Stimulated activated CD8-positive, alpha-beta memory T cell treated with anti-CD3 and anti-CD28 coated beads, Interleukin-2, amount 100 ng/mL, for 48 hours (primary cell): Measurements from ENCODE around the gene IL31.

Source experiments
- DNase-seq, 2 donors: peaks; one replicate each; pipeline ENCODE4 v3.0.0-alpha.2; 2020; ENCODE audit warnings: low read depth in 2 of 2

The IL31 gene

DNA sequence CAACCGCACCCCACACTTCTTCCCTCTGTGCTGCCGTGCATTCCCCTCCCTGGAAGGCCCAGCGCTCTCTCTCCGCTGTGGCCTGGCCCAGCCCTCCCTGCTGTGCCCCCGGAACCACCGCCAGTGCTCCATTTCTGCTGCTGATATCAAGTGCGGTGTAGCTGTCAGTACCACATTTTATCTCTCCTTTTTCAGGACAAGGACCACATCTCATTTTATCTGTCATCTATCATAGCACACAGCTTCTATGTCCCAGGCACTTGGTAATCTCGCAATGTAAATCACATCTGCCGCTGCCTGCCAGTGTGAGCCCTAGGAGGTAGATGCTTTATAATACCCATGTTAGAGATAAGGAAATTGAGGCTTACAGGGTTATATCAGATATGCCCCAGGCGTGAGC is 18.3 kb downstream of the IL31 start:
- no peak for DNase-seq

DNA sequence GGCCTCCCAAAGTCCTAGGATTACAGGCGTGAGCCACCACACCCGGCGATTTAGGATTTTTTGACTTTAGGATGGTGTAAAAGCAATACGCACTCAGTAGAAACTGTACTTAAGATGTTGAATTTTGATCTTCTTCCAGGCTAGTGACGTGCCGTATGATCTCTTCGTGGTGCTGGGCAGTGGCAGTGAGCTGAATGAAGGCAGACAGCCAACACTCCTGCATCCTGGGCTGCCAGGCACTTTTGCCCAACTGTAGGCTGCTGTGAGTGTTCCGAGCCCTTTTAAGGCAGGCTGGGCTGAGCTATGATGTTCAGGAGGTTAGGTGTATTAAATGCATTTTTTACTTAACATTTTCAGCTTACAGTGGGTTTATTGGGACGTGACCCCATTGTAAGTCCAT is 21.3 kb downstream of the IL31 start:
- DNase-seq, result no peak

DNA sequence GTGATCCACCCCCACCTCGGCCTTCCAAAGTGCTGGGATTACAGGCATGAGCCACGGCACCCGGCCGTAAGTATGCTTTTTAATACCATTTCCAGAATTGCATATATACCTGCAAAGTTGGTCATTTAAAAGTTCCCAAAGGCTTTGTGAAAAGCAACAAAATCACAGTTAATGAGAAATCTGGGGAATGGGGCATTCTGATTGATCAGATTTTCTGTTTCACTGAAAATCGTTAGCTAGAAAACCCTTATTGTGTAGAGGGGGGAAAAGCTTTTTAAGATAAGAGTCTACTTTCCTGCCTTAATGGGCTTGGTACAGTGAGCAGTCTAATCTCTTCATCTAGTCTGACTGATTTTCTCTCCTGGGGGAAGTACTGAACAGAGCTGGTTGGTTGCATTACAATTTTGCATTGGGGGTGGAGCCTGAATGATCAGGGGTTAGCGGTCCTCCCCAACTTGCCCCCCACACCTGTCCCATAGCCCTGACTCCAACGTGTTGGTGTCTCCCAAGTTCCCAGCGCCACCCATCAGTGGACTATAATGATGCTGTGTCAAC is 23.8 kb downstream of the IL31 start:
- no peak for DNase-seq

DNA sequence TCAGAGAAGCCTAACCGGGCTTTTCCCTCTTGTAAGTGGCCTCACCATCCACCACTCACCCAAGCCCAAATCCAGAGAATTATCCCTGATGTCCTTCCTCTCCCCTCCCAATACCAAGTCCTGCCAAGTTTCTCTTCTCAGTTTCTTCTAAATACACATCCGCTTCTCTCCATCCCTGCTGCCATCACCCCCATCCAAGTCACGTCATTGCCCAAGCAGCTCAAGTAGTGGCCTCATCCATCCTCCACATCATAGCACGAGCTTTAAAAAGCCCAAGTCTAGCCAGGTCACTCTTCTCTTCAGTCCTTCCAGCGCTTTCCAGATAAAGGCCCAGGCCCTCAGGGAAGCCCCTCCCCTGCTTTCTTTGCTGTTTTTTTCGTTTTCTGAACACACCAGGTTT is 25.4 kb downstream of the IL31 start:
- DNase-seq, result no peak

DNA sequence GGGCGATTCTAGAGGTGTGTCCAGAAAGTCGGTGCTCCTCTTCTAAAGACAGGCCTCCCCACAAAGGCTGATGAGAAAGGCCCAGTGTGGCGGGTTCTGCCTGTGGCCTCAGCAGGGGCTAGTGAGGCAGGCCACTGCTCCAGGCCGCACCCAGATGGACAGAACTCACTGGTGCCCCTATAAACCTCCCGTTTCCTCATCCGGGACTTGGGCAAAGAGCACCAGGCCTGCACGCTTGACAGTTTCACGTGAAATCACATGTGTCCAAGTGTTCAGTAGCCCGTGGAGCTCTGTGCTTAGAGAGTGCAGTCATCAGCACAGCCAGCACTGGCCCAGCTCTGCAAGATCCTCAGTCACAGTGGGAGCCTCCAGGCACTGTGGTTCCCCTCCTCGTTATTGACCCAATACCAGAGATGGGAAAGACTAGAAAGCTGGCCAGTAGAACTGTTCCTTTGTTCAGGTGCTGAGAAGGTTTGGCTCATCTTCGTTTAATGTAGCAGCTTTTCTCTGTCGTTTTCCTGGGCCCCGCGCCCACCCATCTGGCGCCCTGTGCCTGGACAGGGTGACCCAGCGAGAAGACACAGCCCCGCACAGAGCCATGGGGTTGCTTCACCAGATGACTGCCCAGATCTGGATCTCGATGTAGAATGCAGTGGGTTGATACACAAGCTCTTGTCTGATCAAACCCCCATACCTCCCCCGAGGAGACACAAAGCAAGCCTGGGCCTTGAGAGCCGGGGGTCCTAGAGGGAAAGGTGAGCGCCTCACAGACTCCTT is 26.3 kb downstream of the IL31 start:
- DNase-seq, result no peak

DNA sequence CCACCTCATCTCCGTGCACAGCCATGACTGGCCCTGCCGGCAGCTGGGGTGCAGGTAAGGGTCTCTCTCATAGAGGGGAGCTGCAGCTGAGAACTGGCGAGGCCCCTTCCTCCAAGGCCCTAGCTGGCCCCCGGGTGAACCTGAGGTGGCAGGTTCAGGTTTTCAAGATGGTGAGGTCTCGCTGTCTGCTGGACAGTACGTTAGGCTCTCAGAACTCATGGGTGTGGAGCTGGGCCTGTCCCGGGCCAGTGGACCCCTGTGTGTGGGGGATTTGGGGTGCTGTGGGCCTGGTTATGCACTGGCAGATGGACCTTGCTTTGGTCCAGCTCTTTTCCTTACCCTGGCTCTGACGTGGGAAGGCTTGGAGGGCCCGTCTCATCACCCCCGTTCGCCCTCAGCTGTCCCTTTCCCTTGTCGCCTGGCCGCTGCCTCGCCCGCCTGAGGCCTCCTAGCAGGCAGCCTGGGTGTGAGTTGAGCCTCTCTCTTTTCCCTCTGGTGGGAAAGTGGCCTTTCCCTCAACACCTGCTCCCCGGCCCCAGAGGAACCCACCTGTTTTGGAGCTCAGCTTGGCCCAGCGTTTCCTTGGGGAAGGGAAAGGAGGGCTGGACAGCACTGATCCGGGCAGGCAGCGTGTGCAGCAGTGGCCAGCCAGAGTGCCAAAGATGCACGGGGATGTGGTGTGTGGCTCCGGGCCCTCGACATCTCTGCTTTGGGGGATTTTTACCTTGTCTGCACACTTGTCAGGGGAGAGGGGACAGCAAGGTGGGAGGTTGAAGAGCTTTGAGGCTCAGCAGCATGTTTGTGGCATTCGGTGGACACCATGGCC is 28.3 kb downstream of the IL31 start:
- DNase-seq, result no peak

DNA sequence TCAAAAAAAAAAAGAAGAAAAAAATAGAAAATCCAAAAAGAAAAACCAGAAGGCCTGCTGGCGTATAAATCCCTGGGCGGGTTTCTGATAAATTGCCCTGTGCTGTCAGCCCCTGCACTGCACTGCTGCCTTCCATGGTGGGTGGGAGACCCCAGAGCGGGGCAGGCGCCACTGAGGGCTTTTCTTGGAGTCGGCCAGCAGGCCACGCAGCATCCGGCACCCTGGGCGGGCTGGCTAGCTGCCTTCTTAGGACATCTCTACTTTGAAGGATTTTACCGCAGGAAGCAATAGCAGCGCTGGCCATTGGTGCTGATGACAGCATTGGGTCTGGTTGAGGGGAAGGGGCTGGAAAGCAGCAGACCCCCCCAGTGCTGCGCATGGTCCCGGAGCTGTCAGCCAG is 29.1 kb downstream of the IL31 start:
- no peak for DNase-seq

DNA sequence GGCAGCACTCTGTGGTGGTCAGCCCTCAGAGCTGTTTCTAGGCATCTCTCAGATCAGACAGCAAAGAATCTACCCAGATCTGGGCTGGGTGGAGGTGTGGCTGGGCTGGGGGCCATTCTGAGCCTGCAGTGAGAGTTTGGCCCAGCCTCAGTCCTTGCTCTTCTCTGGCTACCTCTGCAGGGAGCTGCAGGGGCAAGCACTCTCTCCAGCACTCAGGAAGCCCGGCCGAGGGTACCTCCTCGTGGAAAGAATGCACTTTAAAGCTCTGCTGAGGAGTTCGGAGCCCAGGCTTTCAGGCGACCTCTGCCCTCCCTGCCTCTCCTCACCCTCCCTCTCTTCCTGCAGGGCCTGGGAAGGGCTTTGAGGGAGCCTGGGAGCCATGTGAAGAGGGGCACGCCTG is 31.2 kb downstream of the IL31 start:
- no peak for DNase-seq

DNA sequence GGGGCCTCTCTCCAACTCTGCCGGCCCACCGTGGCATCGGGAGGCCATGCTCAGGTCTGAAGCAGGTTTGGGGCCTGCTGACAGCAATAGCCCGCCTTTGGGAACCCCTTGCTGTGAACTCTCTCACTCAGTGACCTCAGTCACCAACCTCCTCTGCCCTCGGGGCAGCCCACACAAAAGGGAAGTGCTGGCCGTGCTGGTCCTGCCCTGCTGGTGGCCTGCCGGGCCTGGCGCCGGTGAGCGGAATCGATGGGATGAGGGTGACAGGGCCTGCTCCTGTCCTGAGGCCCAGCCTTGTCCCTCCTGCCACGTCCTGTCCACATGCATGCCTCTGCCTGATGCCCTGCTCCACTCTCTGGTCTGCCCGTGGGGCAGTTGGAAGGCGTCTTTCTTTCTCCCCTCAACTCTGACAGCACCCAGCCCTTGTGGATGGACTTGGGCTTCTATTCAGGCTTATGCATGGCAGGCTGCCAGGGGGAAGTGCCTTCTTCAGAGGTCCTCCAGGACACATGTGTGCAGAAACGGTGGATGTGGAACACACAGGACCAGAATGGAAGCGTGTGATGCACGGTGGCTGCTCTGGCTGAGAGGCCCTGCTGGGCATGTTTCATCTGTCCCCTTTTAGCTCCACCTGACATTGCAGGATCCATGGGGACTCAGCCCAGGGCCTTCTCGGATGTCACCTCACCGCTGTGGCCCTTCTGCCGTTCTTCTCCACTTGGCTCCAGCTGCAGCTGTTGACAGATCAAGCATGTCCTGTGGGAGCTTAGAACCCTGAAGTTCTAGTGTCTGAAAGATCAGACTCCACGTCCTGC is 31.9 kb downstream of the IL31 start:
- no peak for DNase-seq

DNA sequence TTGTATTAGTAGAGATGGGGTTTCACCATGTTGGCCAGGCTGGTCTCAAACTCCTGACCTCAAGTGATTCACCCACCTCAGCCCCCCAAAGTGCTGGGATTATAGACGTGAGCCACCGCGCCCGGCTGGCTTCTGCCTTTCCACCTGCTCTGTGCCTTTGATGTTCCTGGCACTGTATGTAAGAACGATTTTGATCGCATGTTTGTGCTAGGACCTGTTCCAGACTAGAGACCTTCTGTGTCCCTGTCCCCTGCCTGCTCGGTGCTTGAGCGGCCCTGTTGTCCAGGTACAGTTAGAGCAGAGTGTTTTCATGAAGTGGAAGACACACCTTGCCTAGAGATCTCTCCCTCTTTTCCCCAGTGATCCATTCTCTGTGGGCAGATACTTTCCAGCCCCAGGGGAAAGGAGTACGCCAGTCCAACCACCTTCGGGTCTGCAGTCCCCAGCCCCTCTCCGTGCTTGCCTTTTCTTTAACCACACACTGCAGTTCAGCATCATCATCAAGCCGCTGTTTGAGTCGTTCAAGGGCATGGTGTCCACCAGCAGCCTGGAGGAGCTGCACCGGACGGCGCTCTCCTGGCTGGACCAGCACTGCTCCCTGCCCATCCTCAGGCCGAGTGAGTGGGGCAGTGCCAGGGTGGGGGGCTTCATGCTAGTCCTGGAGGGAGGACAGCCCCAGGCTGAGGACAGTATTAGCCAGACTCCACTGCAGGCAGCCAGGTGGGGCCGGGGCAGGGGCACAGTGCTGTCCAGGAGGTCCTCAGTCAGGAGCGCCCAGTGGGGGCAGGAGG is 33.4 kb downstream of the IL31 start:
- DNase-seq, result no peak

DNA sequence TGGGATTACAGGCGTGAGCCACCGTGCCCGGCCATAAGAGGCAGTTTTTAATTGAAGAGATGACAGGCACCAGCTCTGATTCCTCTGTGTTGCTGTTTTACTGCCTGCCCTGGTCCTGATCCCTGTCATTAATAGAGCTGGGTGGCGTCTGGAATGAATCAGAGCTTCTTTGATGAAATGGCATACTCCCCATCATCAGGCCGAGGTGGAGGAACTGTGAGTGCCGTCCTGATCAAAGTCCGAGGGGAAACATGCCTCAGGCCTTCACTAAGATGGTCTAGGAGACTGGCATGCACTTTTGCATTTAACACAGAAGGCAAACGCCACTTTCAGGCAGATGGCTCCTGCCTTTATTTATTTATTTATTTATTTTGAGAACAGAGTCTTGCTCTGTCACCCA is 34.1 kb downstream of the IL31 start:
- DNase-seq, result no peak

DNA sequence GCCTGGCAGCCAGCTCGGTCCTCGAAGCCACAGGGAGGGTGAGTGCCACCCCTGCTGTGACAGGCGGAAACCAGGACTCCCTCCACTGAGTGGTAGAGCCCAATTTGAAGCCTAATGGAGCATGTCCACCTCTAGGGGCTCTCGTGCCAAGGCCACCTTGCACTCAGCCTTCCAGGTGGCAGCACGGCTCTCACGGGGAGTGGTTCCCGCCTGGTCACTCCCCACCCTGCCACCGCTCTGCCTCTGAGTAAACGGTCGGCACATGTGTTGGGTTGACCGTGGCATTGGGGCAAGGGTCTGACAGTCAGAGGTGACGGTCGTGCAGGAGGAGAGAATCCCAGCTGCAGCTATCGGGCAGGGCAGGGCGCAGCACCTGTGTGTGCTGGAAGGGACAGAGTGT is 34.8 kb downstream of the IL31 start:
- no peak for DNase-seq

DNA sequence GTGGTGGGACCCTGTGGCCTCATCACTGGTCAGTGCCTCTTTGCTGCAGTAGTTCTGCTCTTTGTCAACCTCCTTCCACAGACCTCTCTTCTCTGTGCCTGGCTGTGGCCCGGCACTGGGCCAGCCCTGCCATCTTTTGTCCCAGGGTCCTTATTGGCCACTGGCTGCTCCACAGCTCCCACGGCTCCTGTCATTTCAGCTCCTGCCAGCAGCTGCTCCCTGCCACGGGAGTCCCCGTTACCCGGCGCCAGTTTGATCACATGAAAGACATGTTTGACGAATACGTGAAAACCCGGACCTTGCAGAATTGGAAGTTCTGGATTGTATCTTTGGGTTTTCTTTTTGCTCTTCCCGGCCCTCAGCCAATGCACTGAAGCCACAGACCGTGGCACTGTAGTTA is 35.4 kb downstream of the IL31 start:
- DNase-seq, result no peak

DNA sequence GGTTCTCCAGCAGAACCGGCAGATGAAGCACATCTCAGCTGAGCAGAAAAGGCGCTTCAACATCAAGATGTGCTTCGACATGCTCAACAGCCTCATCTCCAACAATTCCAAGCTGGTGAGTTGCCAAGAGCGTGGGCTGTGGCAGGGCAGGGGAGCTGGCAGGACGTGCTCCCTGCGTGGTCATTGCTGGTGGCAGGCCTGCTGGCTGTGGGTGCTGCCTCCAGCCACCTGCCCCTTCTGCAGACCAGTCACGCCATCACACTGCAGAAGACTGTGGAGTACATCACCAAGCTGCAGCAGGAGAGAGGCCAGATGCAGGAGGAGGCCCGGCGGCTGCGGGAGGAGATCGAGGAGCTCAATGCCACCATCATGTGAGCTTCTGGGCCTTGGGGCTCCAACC is 35.8 kb downstream of the IL31 start:
- no peak for DNase-seq

DNA sequence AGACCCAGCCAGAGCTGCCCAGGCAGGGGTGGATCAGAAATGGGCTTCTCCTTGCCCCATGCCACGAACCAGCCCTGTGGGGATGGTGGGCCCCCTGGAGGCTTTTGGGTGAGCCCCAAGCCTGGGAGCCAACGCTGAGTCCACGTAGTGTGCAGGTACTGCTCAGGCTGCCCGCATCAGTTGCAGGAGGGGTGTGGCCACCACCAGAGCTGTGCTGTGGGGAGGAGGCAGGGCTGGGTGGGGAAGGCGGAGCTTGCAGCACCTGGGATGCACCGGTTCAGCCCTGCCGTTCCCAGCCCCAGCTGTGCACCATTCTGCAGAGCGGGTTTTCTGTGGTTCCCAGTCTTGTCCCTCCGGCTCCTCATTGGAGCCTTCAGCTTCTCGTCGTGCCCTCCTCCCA is 36.3 kb downstream of the IL31 start:
- DNase-seq, result no peak

DNA sequence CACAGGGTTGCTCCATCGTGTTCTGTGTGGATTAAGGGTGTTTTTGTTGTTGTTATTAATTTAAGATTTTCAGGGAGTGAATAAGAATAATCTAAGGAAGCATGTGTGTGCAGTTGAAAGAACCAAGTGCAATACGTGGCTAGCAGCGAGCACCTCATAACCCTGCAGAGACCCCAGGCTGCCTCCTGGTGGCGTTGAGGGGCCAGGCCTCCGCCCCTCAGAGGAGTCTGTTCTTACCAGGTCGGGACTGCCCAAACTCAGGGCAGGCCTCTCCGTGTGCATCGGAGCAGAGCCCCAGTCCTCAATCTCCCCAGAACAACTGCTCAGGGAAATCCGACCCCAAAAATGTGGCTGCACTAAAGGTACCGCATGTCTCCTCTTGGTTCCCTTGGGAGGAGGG is 36.8 kb downstream of the IL31 start:
- no peak for DNase-seq

DNA sequence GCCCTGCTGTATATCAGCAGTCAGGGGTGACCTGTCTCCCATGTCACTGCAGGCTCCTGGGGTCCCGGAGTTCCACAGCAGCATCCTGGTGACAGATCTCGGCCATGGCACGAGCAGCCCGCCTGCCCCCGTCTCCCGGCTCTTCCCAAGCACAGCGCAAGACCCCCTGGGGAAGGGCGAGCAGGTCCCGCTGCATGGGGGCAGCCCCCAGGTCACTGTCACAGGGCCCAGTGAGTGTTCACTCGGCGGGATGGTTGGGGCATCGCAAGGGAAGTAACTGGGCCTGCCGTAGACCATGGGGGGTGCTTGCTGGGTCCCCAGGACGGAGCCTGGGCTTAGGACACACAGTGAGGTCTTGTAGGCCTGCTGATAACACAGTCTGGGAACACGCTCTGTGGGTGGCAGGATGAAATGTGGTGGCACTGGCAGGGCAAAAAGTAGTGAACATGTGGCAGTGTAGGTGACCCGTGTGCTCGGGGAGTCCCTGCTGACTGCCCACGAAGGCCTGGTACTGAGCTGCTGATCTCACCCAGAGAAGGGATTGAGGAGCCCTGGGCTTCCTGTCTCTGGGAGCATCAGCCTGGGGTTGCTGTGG is 38.5 kb downstream of the IL31 start:
- DNase-seq, result no peak

DNA sequence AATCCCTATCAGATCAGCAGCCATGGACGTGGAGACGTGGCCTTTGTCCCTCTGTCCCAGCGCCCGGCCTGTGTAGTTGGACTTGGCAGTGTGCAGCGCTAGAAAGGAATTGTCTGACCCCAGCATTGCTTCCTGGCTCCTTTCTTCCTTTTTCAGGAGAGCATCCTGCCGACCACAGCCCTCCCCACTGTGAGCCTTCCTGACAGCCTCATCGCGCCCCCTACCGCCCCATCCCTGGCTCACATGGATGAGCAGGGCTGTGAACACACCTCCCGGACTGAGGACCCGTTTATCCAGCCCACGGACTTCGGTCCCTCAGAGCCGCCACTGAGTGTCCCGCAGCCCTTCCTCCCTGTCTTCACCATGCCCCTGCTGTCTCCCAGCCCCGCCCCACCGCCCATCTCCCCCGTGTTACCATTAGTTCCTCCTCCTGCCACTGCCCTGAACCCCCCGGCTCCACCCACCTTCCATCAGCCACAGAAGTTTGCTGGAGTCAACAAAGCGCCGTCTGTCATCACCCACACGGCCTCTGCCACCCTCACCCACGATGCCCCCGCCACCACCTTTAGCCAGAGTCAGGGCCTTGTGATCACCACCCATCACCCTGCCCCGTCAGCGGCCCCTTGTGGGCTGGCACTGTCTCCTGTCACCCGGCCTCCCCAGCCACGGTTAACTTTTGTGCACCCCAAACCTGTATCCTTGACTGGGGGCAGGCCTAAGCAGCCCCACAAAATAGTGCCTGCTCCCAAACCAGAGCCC is 40.6 kb downstream of the IL31 start:
- DNase-seq, result no peak

DNA sequence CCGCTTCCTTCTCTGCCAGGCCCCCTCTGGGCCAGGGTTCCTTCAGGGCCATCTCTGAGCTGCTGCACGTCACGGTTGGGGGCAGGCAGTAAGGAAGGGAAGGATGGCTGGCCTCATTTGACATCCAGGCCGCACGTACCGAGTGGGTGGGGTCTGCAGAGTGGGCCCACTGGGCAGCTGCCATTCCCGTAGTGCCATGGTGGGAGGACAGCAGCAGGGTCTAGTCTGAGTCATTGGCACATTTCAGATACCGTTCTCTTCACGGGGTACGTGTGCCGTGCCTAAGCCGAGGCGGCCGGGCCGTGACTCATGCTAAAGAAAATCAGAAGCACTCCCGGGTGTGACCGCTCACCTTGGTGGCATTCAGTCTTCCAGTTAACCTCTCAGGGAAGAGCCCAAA is 43.9 kb downstream of the IL31 start:
- no peak for DNase-seq

DNA sequence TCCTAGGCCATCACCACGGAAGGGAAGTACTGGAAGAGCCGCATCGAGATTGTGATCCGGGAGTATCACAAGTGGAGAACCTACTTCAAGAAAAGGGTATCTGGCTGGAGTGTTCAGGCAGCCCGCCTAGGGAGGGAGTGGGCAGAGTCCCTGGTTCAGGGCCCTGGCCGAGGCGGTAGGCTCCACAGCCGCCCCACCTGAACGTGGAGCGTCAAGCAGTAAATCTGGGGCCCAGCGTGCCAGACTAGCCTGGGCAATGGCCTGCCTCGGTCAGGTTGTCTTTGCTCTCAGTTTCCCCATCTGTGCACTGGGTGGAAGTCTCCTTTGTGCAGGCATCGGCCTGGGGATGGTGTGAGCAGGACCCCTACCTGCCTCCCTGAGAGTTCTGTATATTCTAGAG is 44.9 kb downstream of the IL31 start:
- DNase-seq, result no peak
